HCT116 (cell line): ENCODE data around the gene SCTR. TPM values are rescaled to one million over a fixed set of nuclear protein-coding genes. Genes with fewer than 3 reads are reported as not detected.

Experiments used
- ATAC-seq: fragments of 200-7000 bp; cut with Tn5 transposase; 2 replicates; pipeline ENCODE4 v1.9.1; 2020; ENCODE audit warnings: mild to moderate bottlenecking, moderate library complexity
- BruUV-seq: library from RNA; stranded (reverse); fragments of 400-500 nt; replicated peaks from 2 replicates; lab custom pipeline; 2021; lab: Mats Ljungman, UMichigan
- CTCF ChIA-PET: fragments of 300-600 bp; sonication (Branson Sonifier 250); formaldehyde crosslinking; loops from one replicate; lab custom pipeline; 2021; ENCODE audit warnings: antibody characterized with exemption; lab: Charles Lee
- POLR2A ChIA-PET: fragments of 300-600, 350-600 bp; sonication (Branson Sonifier 250); formaldehyde crosslinking; loops from one replicate; lab custom pipeline; 2021; ENCODE audit warnings: antibody characterized with exemption; lab: Charles Lee
- RAD21 ChIA-PET, 2 experiments: fragments of 300-600 bp; sonication (Branson Sonifier 250); formaldehyde crosslinking; loops; one replicate each; lab custom pipeline; 2023; ENCODE audit warnings: low total read pairs in 2 of 2; ENCODE audit not compliant: uncharacterized antibody in 2 of 2, unreplicated experiment in 2 of 2, low non-redundant PET in 1 of 2; lab: Charles Lee
- DNase-seq: peaks from one replicate; pipeline ENCODE4 v3.0.0-alpha.2; 2010; ENCODE audit warnings: low read depth, low spot score
- H2AFZ ChIP-seq: fragments of 200-600 bp; shearing (Covaris generic), sonication (generic); 2 replicates; pipeline ENCODE4 v1.6.1; 2017; ENCODE audit warnings: low read depth, mixed run types, mixed read lengths, antibody characterized with exemption, low read length; ENCODE audit not compliant: poor library complexity, severe bottlenecking
- H3K27ac ChIP-seq: 2 replicates; pipeline ENCODE4 v1.5.1; 2012; ENCODE audit warnings: low read depth, low read length
- H3K27me3 ChIP-seq: fragments of 200-600 bp; sonication (generic); 2 replicates; pipeline ENCODE4 v1.6.1; 2016; ENCODE audit warnings: mixed run types, low read length, mixed read lengths; ENCODE audit not compliant: insufficient read depth
- H3K36me3 ChIP-seq, 2 experiments: fragments of 200-500 bp in 1 of 2; fragments of 200-600 bp in 1 of 2; sonication (Bioruptor generic) in 1 of 2; sonication (generic) in 1 of 2; 2 replicates each; pipeline versions ENCODE4 v1.5.1 to v1.6.1; 2014 to 2016; ENCODE audit warnings: low read length in 2 of 2, inconsistent platforms in 1 of 2, mixed read lengths in 1 of 2, mixed run types in 1 of 2; ENCODE audit not compliant: insufficient read depth in 2 of 2, control insufficient read depth in 1 of 2
- H3K4me1 ChIP-seq, 2 experiments: fragments of 200-600 bp in 1 of 2; sonication (generic) in 1 of 2; 2 replicates each; pipeline versions ENCODE4 v1.5.1 to v1.6.1; 2012 to 2017; ENCODE audit warnings: low read length in 2 of 2, inconsistent platforms in 1 of 2, mild to moderate bottlenecking in 1 of 2, mixed read lengths in 1 of 2, mixed run types in 1 of 2, moderate library complexity in 1 of 2; ENCODE audit not compliant: insufficient read depth in 2 of 2, control insufficient read depth in 1 of 2
- H3K4me2 ChIP-seq: fragments of 200-600 bp; sonication (generic); 2 replicates; pipeline ENCODE4 v1.6.1; 2017; ENCODE audit warnings: mixed run types, low read length, mixed read lengths
- H3K4me3 ChIP-seq, 2 experiments: fragments of 200-600 bp in 1 of 2; sonication (generic) in 1 of 2; replicated peaks in 1 of 2; 2 replicates each; pipeline ENCODE4 v1.5.1; 2011 to 2016; ENCODE audit warnings: low read length in 2 of 2, control low read depth in 1 of 2, low read depth in 1 of 2, mild to moderate bottlenecking in 1 of 2, mixed read lengths in 1 of 2, mixed run types in 1 of 2
- H3K79me2 ChIP-seq: fragments of 200-600 bp; sonication (generic); 2 replicates; pipeline ENCODE4 v1.6.1; 2017; ENCODE audit warnings: mild to moderate bottlenecking, mixed run types, low read length, moderate library complexity, mixed read lengths; ENCODE audit not compliant: insufficient read depth
- H3K9ac ChIP-seq: fragments of 200-600 bp; sonication (generic); 2 replicates; pipeline ENCODE4 v1.6.1; 2016; ENCODE audit warnings: low read length, mixed read lengths
- H3K9me2 ChIP-seq: fragments of 200-600 bp; sonication (generic), shearing (Covaris generic); 2 replicates; pipeline ENCODE4 v1.6.1; 2017; ENCODE audit warnings: mixed run types, mild to moderate bottlenecking, moderate library complexity; ENCODE audit not compliant: insufficient read depth
- H3K9me3 ChIP-seq, 2 experiments: fragments of 200-500 bp in 1 of 2; fragments of 200-600 bp in 1 of 2; sonication (Bioruptor generic) in 1 of 2; sonication (generic) in 1 of 2; 2 replicates each; pipeline ENCODE4 v1.6.1; 2014 to 2017; ENCODE audit warnings: low read length in 2 of 2, mixed read lengths in 2 of 2, inconsistent platforms in 1 of 2, low read depth in 1 of 2, mild to moderate bottlenecking in 1 of 2, mixed run types in 1 of 2, moderate library complexity in 1 of 2; ENCODE audit not compliant: control insufficient read depth in 1 of 2, insufficient read depth in 1 of 2
- H4K20me1 ChIP-seq: fragments of 200-600 bp; sonication (generic), shearing (Covaris generic); 2 replicates; pipeline ENCODE4 v1.6.1; 2017; ENCODE audit warnings: mixed run types, mild to moderate bottlenecking, moderate library complexity; ENCODE audit not compliant: insufficient read depth
- CBX3 ChIP-seq: IDR thresholded peaks from 2 replicates; pipeline ENCODE4 v1.6.1; 2012; ENCODE audit warnings: low read depth
- CEBPB ChIP-seq: IDR thresholded peaks from 2 replicates; pipeline ENCODE4 v1.6.1; 2012; ENCODE audit warnings: low read depth
- CTCF ChIP-seq, 3 experiments: fragments of 200-600 bp in 1 of 3; sonication (generic) in 1 of 3; IDR thresholded peaks in 2 of 3; conservative IDR thresholded peaks in 1 of 3; 2 replicates each; pipeline ENCODE4 v1.5.1; 2012 to 2017; ENCODE audit warnings: low read depth in 2 of 3, low read length in 2 of 3, antibody characterized with exemption in 1 of 3, borderline replicate concordance in 1 of 3, control low read depth in 1 of 3, mild to moderate bottlenecking in 1 of 3, mixed read lengths in 1 of 3, mixed run types in 1 of 3, moderate library complexity in 1 of 3; ENCODE audit not compliant: insufficient read depth in 1 of 3
- EGR1 ChIP-seq: IDR thresholded peaks from 2 replicates; pipeline ENCODE4 v1.6.1; 2012; ENCODE audit warnings: low read depth
- ELF1 ChIP-seq: IDR thresholded peaks from 2 replicates; pipeline ENCODE4 v1.6.1; 2012; ENCODE audit warnings: low read depth, borderline replicate concordance
- EZH2 ChIP-seq: fragments of 200-600 bp; sonication (generic); IDR thresholded peaks from 2 replicates; pipeline ENCODE4 v1.6.1; 2017; ENCODE audit warnings: antibody characterized with exemption, mixed run types
- FOSL1 ChIP-seq: IDR thresholded peaks from 2 replicates; pipeline ENCODE4 v1.6.1; 2012; ENCODE audit warnings: low read depth
- MAX ChIP-seq: IDR thresholded peaks from 2 replicates; pipeline ENCODE4 v1.6.1; 2012
- POLR2A ChIP-seq: IDR thresholded peaks from 2 replicates; pipeline ENCODE4 v1.7.0; 2011; ENCODE audit warnings: borderline replicate concordance; ENCODE audit not compliant: insufficient read depth, insufficient read length; ENCODE audit errors: extremely low read depth
- POLR2AphosphoS5 ChIP-seq: IDR thresholded peaks from 2 replicates; pipeline ENCODE4 v1.6.1; 2011; ENCODE audit warnings: mild to moderate bottlenecking, low read depth, low read length, moderate library complexity
- REST ChIP-seq: IDR thresholded peaks from 2 replicates; pipeline ENCODE4 v1.6.1; 2012; ENCODE audit warnings: low read depth
- SP1 ChIP-seq: IDR thresholded peaks from 2 replicates; pipeline ENCODE4 v1.6.1; 2012; ENCODE audit warnings: low read depth
- SRF ChIP-seq: IDR thresholded peaks from 2 replicates; pipeline ENCODE4 v1.6.1; 2012; ENCODE audit warnings: low read depth
- TCF7L2 ChIP-seq: IDR thresholded peaks from 2 replicates; pipeline ENCODE4 v1.7.0; 2011; ENCODE audit warnings: borderline replicate concordance, inconsistent platforms; ENCODE audit not compliant: insufficient read depth, insufficient read length; ENCODE audit errors: extremely low read depth
- YY1 ChIP-seq: IDR thresholded peaks from 2 replicates; pipeline ENCODE4 v1.6.1; 2011; ENCODE audit warnings: low read length, low read depth, moderate library complexity, mild to moderate bottlenecking; ENCODE audit not compliant: insufficient replicate concordance; ENCODE audit errors: extremely low read depth
- ZFX ChIP-seq: fragments of 450-650 bp; IDR thresholded peaks from 2 replicates; pipeline ENCODE4 v1.6.1; 2017
- ZNF274 ChIP-seq: fragments of 200-500 bp; sonication (Bioruptor generic); IDR thresholded peaks from 2 replicates; pipeline ENCODE4 v1.6.1; 2014; ENCODE audit warnings: mild to moderate bottlenecking, low read depth, low read length, inconsistent platforms
- intact Hi-C: fragments of 100-400 bp; cut with micrococcal nuclease; formaldehyde crosslinking; loops from 2 replicates; pipeline ENCODE4 v1.10.0; 2022
- total RNA-seq: library from RNA; stranded (reverse); gene quantifications from one replicate; pipeline ENCODE4 v1.2.1, GENCODE V29; 2021; ENCODE audit not compliant: unreplicated experiment

The SCTR gene
- total RNA-seq, 1 experiment from 2014 or later = not detected

- H3K9ac ChIP-seq = no peak overlapping the region
- ChIA-PET POLR2A (no interaction called here), CTCF (interaction anchor here (2.4 kb wide), 1 partner anchor 61 kb away, joined by 9 read pairs; no protein-coding TSS in a partner anchor), RAD21 (no interaction called here)
- BruUV-seq = no TSS peak
- H3K36me3 ChIP-seq = no peaks in the 10 kb centered on the region
- intact Hi-C loops = no loop called here
- no peaks in the 10 kb centered on the region for H3K27me3 ChIP-seq
- H2AFZ ChIP-seq = no peak overlapping the region
- H3K9me3 ChIP-seq = no peaks in the 10 kb centered on the region
- H3K4me1 ChIP-seq = no peaks in the 10 kb centered on the region
- no peak overlapping the region for H3K4me3 ChIP-seq
- ATAC-seq (no peak), DNase-seq (no peak)
- H3K79me2 ChIP-seq = no peaks in the 10 kb centered on the region
- H4K20me1 ChIP-seq = no peaks in the 10 kb centered on the region
- no peak overlapping the region for H3K4me2 ChIP-seq
- H3K9me2 ChIP-seq = no peaks in the 10 kb centered on the region
- no peak overlapping the region for H3K27ac ChIP-seq
- TF ChIP-seq SRF = no peak
- TF ChIP-seq CTCF (IDR thresholded peaks at IDR 0.05 in 2 of 3, conservative IDR thresholded peaks at IDR 0.05 in 1 of 3; ENCODE audit: borderline replicate concordance in 1 of 3, insufficient read depth in 1 of 3, low read depth in 2 of 3, low read length in 2 of 3) = no peak
- TF ChIP-seq EZH2 = no peak
- TF ChIP-seq MAX = no peak
- no peak for TF ChIP-seq TCF7L2
- no peak for TF ChIP-seq CEBPB
- no peak for TF ChIP-seq CBX3
- no peak for TF ChIP-seq YY1
- TF ChIP-seq FOSL1 = no peak
- TF ChIP-seq ELF1 = no peak
- no peak for TF ChIP-seq ZNF274
- no peak for TF ChIP-seq POLR2A
- TF ChIP-seq POLR2AphosphoS5 = no peak
- no peak for TF ChIP-seq EGR1
- no peak for TF ChIP-seq SP1
- no peak for TF ChIP-seq REST
- TF ChIP-seq ZFX = no peak
These were observed 108.7 kb downstream of the SCTR start for GRCh38 chr2:119415630-119416029.
